Endometrial microvascular endothelial cells (primary cell): ENCODE data around the gene AGAP9. TPM values are rescaled to one million over a fixed set of nuclear protein-coding genes. Genes with fewer than 3 reads are reported as not detected.
"Not testable (repeated sequence)": the region's sequence is repeated elsewhere in the genome, so short reads cannot be mapped to it uniquely, and the experiment has no call there.

ENCODE experiments used
- in situ Hi-C: cut with HindIII; loops from 2 replicates; pipeline ENCODE4 v1.10.0; 2017; ENCODE audit warnings: low sequenced_read_pairs, low pct_unique_long_range_greater_than_20kb; ENCODE audit errors: inconsistent ontology term
- total RNA-seq: library from RNA; depleted of rRNA; stranded (reverse); fragments of >200 nt; gene quantifications from one replicate; pipeline ENCODE4 v1.2.3, GENCODE V29; 2015; ENCODE audit errors: inconsistent ontology term

Gene AGAP9
- total RNA-seq = 3.6 TPM

DNA sequence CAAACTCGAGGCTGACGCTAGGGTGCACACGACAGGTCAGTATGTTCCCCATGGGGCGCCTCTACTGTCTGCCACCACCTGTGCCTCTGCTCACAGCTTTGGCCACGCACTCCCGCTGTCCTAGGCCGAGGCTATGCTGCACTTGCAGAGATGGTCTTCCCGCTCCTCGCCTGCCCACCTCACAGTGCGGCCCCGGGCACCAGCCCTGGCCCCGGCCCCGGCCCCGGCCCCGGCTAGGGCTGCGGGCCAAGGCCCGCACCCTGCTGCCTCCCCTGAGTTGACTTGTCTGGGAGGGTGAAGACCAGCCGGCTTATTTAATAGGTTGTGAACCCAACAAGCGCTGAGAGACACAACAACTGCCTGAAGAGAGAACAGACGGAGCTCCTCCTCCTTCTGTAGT lies at the start of gene AGAP9:
TSS of gene AGAP9 (minus strand) at position 164 of the 400 bp plus-strand sequence. CDS start at position 52, 112 bp downstream.
- in situ Hi-C loops = not testable (repeated sequence)

- in situ Hi-C loops = not testable (repeated sequence)
Observed at GRCh38 chr10:47571138-47571912, 47.9 kb upstream of the AGAP9 start.

- in situ Hi-C loops = not testable (repeated sequence)
Observed at GRCh38 chr10:47566757-47567156, 43.3 kb upstream of the AGAP9 start.

DNA sequence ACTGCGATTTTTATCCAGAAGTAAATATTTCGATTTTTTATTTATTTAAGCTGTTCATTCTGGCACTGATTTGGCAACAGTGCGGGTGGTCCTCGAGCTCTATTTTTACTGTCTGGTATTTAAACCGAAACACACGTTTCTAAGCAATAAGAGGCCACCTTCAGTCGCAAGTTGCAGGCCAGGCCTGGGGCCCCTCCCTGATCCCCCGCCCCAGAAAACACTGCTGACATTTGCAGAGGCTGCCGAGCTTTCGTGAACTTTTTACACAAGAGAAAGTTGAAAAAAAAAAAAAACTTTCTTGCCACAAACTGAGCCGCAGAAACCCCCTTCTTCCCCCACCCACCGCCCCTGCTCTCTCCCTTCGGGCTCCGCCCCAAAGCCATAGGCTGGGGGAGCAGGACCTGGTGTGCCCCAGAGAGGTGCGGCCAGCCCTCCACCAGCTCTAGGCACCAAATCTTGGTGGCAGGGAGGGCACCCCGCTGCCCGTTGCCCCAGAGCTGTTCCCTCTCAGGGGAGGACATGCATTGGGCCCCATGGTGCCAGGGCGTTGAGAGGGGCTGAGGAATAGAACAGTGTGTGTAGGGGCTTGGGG lies 42.8 kb upstream of the AGAP9 start:
- in situ Hi-C loops = not testable (repeated sequence)

- in situ Hi-C loops = not testable (repeated sequence)
Observed at GRCh38 chr10:47565517-47565920, 42.1 kb upstream of the AGAP9 start.

DNA sequence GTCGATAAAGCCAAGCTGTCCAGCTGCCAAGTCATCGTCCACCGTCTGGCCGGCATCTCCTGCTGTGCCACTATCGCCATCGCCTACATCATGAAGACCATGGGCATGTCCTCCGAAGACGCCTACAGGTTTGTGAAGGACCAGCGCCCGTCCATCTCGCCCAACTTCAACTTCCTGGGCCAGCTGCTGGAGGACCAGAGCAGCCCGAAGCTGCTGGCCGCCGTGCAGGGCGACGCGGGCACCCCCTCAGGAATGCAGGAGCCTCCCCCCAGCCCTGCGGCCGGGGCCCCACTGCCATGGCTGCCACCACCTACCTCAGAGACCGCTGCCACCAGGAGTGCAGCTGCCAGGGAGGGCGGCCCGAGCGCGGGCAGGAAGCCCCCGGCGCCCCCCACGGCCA lies 41.5 kb upstream of the AGAP9 start:
- in situ Hi-C loops = not testable (repeated sequence)

DNA sequence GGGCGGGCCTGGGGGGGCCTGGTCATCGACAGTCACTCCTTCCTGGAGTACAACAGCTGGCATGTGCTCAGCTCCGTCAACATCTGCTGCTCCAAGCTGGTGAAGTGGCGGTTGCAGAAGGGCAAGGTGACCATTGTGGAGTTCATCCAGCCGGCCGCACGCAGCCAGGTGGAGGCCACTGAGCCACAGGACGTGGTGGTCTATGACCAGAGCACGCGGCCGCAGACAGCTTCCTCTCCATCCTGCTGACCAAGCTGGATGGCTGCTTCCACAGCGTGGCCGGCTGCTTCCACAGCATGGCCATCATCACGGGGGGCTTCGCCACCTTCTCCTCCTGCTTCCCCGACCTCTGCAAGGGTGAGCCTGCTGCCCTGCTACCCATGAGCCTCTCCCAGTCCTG lies 40.9 kb upstream of the AGAP9 start:
- in situ Hi-C loops = not testable (repeated sequence)

GRCh38 chr10:47560452-47560851 lies 37.0 kb upstream of the AGAP9 start:
- in situ Hi-C loops = not testable (repeated sequence)

GRCh38 chr10:47559718-47560308 lies 36.4 kb upstream of the AGAP9 start:
- in situ Hi-C loops = not testable (repeated sequence)

DNA sequence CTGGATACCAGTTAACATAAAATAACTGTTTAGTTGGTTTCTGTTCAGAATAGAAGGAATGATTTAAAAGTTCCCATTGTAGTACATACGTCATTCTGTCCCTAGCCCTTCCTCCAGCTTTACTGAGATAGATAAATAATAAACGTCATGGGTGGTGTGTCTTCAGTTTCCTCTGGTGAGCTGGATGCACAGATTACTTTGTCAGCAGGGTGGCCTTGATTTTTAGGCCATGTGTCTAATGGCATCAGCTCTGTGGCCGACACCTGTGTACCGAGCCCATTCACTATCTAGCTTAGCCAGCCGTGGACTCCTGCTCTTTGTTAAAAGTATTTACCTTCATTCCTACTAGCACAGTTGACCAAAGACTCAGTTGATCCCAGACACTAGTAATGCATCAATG lies 34.7 kb upstream of the AGAP9 start:
- in situ Hi-C loops = not testable (repeated sequence)

- in situ Hi-C loops = not testable (repeated sequence)
Observed at GRCh38 chr10:47557616-47558015, 34.2 kb upstream of the AGAP9 start.

DNA sequence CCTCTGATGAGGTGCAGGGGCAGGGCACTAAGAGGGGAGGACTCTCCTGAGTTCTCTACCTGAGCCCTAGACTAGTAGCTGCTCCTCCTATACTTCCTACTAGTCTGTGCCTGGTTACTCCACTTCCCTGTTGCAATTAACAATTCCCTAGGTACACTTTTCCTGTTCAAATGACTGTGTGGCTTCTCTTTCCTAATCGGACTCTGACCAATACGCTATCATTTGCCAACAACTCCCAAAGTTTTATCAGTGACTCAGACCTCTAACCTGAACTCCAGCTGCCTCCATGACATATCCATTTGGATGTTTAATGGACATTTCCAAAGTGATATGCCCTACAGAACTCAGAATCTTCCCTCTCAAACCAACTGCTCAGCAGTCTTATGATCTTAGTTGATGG lies 31.9 kb upstream of the AGAP9 start:
- in situ Hi-C loops = not testable (repeated sequence)

GRCh38 chr10:47554552-47554951 lies 31.1 kb upstream of the AGAP9 start:
- in situ Hi-C loops = not testable (repeated sequence)

DNA sequence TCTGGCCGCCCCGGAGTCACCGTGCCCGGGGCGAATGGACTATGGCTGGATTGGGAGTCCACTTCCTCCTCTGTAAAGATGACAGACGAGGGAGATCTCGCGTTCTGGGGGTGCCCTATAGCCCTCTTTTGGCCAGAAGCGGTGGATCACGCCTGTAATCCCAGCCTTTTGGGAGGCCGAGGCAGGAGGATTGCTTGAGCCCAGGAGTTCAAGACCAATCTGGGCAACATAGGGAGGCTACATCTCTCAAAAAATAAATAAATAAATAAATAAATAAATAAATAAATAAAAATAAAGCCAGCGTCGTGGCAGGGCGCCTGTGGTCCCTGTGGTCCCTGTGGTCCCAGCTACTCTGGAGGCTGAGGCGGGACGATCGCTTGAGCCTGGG lies 30.4 kb upstream of the AGAP9 start:
- in situ Hi-C loops = not testable (repeated sequence)

GRCh38 chr10:47553214-47553859 lies 29.9 kb upstream of the AGAP9 start:
- in situ Hi-C loops = not testable (repeated sequence)

DNA sequence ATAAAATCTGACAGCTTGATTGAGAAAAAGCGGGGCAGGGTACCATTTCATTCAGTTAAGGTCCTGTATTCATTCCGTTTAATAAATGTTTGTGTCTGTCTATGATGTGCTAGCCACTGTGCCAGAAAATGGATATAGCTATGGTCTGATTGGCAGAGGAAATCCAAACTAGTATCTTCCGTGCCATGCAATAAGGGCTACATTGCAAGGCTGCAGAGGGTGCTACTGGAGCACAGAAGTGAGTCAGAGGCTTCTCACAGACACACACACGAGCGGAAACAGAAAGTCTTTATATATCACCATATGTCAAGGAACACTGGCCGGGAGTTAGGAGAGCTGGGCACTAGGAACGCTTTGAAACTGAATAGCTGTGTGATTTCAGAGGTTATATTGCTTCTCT lies 29.3 kb upstream of the AGAP9 start:
- in situ Hi-C loops = not testable (repeated sequence)

- in situ Hi-C loops = not testable (repeated sequence)
Observed at GRCh38 chr10:47547286-47547685, 23.8 kb upstream of the AGAP9 start.

DNA sequence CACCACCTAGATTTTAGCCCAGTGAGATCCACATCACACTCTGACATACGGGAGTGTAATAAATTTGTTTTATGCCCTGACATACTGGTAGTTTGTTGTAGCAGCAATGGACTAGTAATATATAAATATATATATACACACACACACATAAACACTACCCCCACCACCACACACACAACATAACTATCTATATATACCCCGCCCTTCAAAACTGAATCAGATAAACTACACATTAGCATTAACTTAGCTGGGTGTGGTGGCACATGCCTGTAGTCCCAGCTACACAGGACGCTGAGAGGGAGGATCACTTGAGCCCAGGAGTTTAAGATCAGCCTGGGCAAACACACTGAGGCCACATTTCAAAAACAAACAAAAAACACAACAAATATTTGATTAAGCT lies 13.0 kb upstream of the AGAP9 start:
- in situ Hi-C loops = not testable (repeated sequence)

GRCh38 chr10:47502313-47502712 lies 21.1 kb downstream of the AGAP9 start:
- in situ Hi-C loops = not testable (repeated sequence)

- in situ Hi-C loops = not testable (repeated sequence)
Observed at GRCh38 chr10:47494226-47494625, 29.2 kb downstream of the AGAP9 start.
